Measurements from ENCODE around the gene CYP3A5. TPM values are rescaled to one million over a fixed set of nuclear protein-coding genes. Genes with fewer than 3 reads are reported as not detected.

The CYP3A5 gene
- under 1 TPM in 1 of 2 donors, not detected in 1; under 0.01 TPM for total RNA-seq

GRCh38 chr7:99679400-99680191 lies at the start of gene CYP3A5:
Gene CYP3A5, minus strand, starts transcription at chr7:99679996. Its CDS starts 100 bp downstream, at chr7:99679896.

GRCh38 chr7:99616359-99617191 lies 63.2 kb downstream of the CYP3A5 start, which contains the start of gene ZSCAN25:
Gene ZSCAN25, plus strand, starts transcription at chr7:99616946. Its CDS starts 2,661 bp downstream, at chr7:99619607.

Small RNA genes lying within 50 kb of the gene (small RNA-seq; reads per million reads assigned to genes)
- gene CYP3A51P: 0 reads per million in 2 donors
- gene CYP3A7-CYP3A51P: 0 reads per million in 2 donors

Other genes with a start within 250 kb of the CYP3A5 start
- gene PTCD1, start 241.2 kb downstream of the CYP3A5 start, total RNA-seq: 10 to 100 TPM in 1 of 2 donors, 1 to 10 TPM in 1; 7.2 to 10.3 TPM
- 10 to 100 TPM; 24.4 to 28.3 TPM for gene CPSF4, start 241.1 kb downstream of the CYP3A5 start, total RNA-seq
- 100 to 1,000 TPM; 642 to 691 TPM for gene ATP5MF, start 213.8 kb downstream of the CYP3A5 start, total RNA-seq
- 10 to 100 TPM in 1 of 2 donors, 1 to 10 TPM in 1; 8.6 to 14.3 TPM for gene ZNF789, start 207.1 kb downstream of the CYP3A5 start, total RNA-seq
- 10 to 100 TPM; 29.3 to 30.3 TPM for gene ZNF394, start 179.7 kb downstream of the CYP3A5 start, total RNA-seq
- gene ZKSCAN5, start 175.3 kb downstream of the CYP3A5 start, total RNA-seq: 10 to 100 TPM; 13.1 to 14.3 TPM
- gene FAM200A, start 127.9 kb downstream of the CYP3A5 start, total RNA-seq: 1 to 10 TPM; 7.0 to 7.6 TPM
- gene ZNF655, start 121.4 kb downstream of the CYP3A5 start, total RNA-seq: 10 to 100 TPM; 48.6 to 53.3 TPM
- gene TMEM225B, start 81.7 kb downstream of the CYP3A5 start, total RNA-seq: under 1 TPM; under 0.01 to 0.33 TPM
- 10 to 100 TPM in 1 of 2 donors, 1 to 10 TPM in 1; 8.9 to 15.3 TPM for gene ZSCAN25, start 63.0 kb downstream of the CYP3A5 start, total RNA-seq
- not detected for gene CYP3A7, start 55.2 kb upstream of the CYP3A5 start, total RNA-seq
- not detected for gene CYP3A4, start 104.2 kb upstream of the CYP3A5 start, total RNA-seq
- not detected for gene CYP3A43, start 148.0 kb upstream of the CYP3A5 start, total RNA-seq
- gene OR2AE1, start 197.0 kb upstream of the CYP3A5 start, total RNA-seq: under 1 TPM; 0.33 to 0.34 TPM
- gene TRIM4, start 239.5 kb upstream of the CYP3A5 start, total RNA-seq: 10 to 100 TPM; 22.7 to 25.3 TPM
- under 1 TPM in 1 of 2 donors, not detected in 1; 0.69 TPM for gene GJC3, start 249.6 kb upstream of the CYP3A5 start, total RNA-seq

All from melanocyte of skin (primary cell).